C4-2B (cell line): ENCODE measurements around the gene SMARCB1.

Experiments
- H3K27ac ChIP-seq: fragments of 450-650 bp; 2 replicates; pipeline ENCODE4 v1.5.1; 2017
- ZFX ChIP-seq: fragments of 450-650 bp; IDR thresholded peaks from 2 replicates; pipeline ENCODE4 v1.6.1; 2017
- TF ChIP-seq, protein P1 (sequence below): fragments of 450-650 bp; conservative IDR thresholded peaks from 2 replicates; pipeline ENCODE4 v1.5.1; 2017; ENCODE audit warnings: mild to moderate bottlenecking

The SMARCB1 gene

GRCh38 chr22:23823331-23823791, 36.6 kb downstream of the SMARCB1 start:
- H3K27ac ChIP-seq = no peak overlapping the region
- TF ChIP-seq ZFX = no peak
- TF ChIP-seq, protein P1, sequence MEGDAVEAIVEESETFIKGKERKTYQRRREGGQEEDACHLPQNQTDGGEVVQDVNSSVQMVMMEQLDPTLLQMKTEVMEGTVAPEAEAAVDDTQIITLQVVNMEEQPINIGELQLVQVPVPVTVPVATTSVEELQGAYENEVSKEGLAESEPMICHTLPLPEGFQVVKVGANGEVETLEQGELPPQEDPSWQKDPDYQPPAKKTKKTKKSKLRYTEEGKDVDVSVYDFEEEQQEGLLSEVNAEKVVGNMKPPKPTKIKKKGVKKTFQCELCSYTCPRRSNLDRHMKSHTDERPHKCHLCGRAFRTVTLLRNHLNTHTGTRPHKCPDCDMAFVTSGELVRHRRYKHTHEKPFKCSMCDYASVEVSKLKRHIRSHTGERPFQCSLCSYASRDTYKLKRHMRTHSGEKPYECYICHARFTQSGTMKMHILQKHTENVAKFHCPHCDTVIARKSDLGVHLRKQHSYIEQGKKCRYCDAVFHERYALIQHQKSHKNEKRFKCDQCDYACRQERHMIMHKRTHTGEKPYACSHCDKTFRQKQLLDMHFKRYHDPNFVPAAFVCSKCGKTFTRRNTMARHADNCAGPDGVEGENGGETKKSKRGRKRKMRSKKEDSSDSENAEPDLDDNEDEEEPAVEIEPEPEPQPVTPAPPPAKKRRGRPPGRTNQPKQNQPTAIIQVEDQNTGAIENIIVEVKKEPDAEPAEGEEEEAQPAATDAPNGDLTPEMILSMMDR = no peak

- TF ChIP-seq, protein P1 = no peak
- TF ChIP-seq ZFX = no peak
- no peak overlapping the region for H3K27ac ChIP-seq
Measured at GRCh38 chr22:23824476-23825245, 37.9 kb downstream of the SMARCB1 start.

GRCh38 chr22:23825246-23825905, 38.6 kb downstream of the SMARCB1 start:
- no peak overlapping the region for H3K27ac ChIP-seq
- TF ChIP-seq, protein P1 = no peak
- TF ChIP-seq ZFX = no peak

DNA sequence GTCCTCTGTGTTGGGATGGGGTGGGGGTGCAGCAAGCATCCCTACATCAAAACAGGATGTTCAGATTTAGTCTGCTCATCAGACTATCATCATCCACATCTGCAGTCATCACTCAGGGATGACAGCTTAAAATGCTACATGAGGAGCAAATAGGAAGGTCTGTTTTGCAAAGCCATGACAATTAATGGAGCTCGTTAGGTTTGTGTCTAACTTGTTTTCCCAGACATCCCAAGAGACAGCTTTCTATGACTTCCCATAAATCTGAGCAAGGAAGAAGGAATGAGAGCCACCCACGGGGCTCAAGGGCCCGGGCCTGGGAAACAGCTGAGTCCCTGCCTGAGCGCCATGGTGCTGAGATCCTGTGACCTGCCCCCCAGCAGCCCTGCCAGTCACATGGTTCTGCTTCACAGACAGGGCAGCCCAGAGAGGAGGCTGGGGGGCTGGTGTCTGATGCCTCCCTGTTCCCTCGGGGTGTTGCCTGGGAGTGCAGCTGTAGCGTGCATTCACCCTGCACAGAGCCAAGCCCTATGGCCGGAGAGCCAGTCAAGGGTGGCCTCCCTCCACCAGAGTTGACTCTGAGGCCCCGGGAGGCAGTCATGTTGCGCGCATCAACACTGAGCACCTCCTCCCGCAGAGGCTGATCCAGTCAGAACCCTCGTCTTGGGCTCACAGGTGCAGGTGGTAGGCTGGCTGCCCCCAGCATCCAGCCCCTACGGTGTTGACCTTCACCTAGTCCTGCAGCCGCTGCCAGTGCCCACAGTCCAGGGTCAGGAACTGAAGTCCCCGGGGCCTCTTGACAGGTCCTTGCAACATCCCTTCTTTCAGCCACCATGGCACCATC, 40.0 kb downstream of the SMARCB1 start:
- H3K27ac ChIP-seq = no peak overlapping the region
- TF ChIP-seq, protein P1 = no peak
- TF ChIP-seq ZFX = no peak

DNA sequence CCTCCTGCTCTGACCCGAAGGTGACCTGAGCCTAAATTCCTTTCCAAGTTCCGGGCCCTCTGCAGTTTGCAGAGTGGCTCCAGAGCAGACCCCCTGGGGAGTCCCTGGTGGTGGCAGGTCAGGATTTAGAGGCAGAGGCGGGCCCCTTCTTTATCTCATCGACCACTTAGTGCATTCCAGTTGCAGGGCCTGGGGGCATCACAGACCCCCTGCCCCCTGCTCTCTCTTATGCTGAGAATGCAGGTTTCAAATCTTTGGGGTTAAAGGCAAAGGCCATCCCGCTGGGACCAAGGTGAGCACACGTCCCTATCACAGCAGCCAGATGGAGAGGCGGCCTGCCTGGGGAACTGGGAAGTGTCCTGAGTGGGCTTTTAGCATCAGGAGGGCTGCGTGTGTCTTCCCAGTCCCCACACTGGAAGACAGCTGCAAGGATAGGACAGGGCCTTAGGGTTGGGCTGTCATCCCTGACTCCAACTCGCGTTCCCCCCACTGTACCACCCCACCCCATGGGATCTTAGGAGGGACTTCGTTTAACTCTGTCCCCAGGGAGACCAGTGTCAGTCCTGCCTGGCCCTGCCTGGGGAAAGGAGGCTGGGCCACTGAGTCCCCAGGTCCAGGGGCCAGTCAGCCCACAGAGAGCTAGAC, 40.7 kb downstream of the SMARCB1 start:
- no peak overlapping the region for H3K27ac ChIP-seq
- no peak for TF ChIP-seq ZFX
- TF ChIP-seq, protein P1 = no peak

DNA sequence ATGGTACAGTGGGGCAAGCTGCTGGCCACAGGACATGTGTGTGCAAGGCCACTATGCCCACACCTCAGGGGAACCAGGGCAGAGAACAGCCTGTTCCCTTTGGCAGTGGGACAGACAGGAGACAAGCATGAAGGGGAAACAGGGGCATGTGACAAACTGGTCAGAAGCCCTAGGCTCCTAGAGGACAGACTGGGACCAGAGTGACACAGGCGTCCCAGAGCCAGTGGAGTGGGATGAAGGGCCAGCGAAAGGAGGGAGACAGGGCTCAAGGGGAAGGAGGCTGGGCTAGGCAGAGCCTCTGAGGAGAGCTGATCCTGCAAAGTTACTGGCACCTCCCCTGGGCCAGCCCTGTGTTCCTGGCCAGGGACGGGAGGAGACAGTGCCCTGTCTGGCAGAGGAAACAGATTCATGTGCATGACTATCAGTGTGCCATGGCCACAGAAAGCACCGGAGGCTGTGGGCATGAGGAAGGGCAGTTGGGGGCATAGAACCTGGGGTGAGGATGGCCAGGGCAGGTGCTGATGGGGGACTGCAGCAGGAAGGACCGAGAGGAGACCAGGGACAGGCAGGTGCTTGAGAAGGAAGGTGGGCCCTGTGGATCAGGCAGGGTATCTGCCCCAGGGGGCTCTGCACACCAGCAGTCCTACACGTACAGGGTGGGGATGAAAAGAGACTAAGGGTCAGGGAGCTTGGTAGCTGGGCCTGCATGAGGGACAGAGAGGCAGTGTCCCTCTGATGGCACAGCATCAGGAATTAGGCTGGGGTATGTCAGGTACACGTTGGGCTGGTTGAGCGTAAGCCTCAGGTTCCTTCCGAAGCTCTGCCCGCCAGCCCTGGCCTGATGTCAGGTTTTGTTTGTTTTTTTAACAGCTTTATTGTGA, 42.3 kb downstream of the SMARCB1 start:
- TF ChIP-seq, protein P1 = no peak
- TF ChIP-seq ZFX = no peak
- H3K27ac ChIP-seq = no peak overlapping the region
